GM21528 (cell line): ENCODE measurements around the gene NRL.

ENCODE experiments used
- ATAC-seq: cut with Tn5 transposase; IDR thresholded peaks from one replicate; pipeline ENCODE4 v1.9.1; 2021; ENCODE audit warnings: mild to moderate bottlenecking, moderate library complexity; ENCODE audit not compliant: unreplicated experiment, low FRiP score

Gene NRL

GRCh38 chr14:24145219-24145618 is 30.5 kb upstream of the NRL start:
- ATAC-seq, result no peak

GRCh38 chr14:24144451-24144850 is 29.7 kb upstream of the NRL start:
- ATAC-seq, result no peak

GRCh38 chr14:24143511-24143910 is 28.8 kb upstream of the NRL start:
- no peak for ATAC-seq

- ATAC-seq, result peak; percentile 85
These were observed 26.5 kb upstream of the NRL start, which contains the start of gene EMC9 for GRCh38 chr14:24141097-24141880. Gene EMC9 (minus strand): TSS chr14:24141591. CDS start chr14:24141304, 287 bp downstream.

- ATAC-seq, result no peak
These were observed 24.7 kb upstream of the NRL start for GRCh38 chr14:24139272-24139934.

GRCh38 chr14:24138396-24139271 is 23.9 kb upstream of the NRL start:
- no peak for ATAC-seq

GRCh38 chr14:24137529-24138395 is 23.0 kb upstream of the NRL start:
- ATAC-seq, result no peak

- ATAC-seq, result no peak
These were observed 22.2 kb upstream of the NRL start for GRCh38 chr14:24136684-24137528.

GRCh38 chr14:24135834-24136683 is 21.3 kb upstream of the NRL start, which contains the start of gene PSME1:
Gene PSME1 (plus strand): TSS chr14:24136194. CDS start chr14:24136263, 69 bp downstream.
- ATAC-seq, result peak; percentile 80

- peak; percentile 2 for ATAC-seq
These were observed 20.8 kb upstream of the NRL start for GRCh38 chr14:24135584-24135833.

- no peak for ATAC-seq
These were observed 19.0 kb upstream of the NRL start for GRCh38 chr14:24133735-24134134.

GRCh38 chr14:24132976-24133375 is 18.2 kb upstream of the NRL start:
- no peak for ATAC-seq

GRCh38 chr14:24132061-24132685 is 17.4 kb upstream of the NRL start:
- no peak for ATAC-seq

- no peak for ATAC-seq
These were observed 16.8 kb upstream of the NRL start for GRCh38 chr14:24131549-24131966.

- no peak for ATAC-seq
These were observed 16.2 kb upstream of the NRL start for GRCh38 chr14:24130717-24131548.

- no peak for ATAC-seq
These were observed 15.6 kb upstream of the NRL start, which contains the start of gene FITM1 for GRCh38 chr14:24130380-24130716. Gene FITM1 (plus strand): TSS chr14:24130659. CDS start chr14:24131564, 905 bp downstream.

GRCh38 chr14:24129410-24129998 is 14.8 kb upstream of the NRL start:
- ATAC-seq, result no peak
